OCI-LY1 (cell line): ENCODE results near the gene PDE3A.

Experiments used
- EZH2 ChIP-seq: fragments of 200-600 bp; sonication (generic), shearing (Covaris generic); IDR thresholded peaks from 2 replicates; pipeline ENCODE4 v1.8.0; 2017; ENCODE audit warnings: borderline replicate concordance, mixed run types, mild to moderate bottlenecking, antibody characterized with exemption, low read length, moderate library complexity, mixed read lengths
- TF ChIP-seq, protein P1 (sequence below): fragments of 200-600 bp; sonication (generic), shearing (Covaris generic); IDR thresholded peaks from 2 replicates; pipeline ENCODE4 v1.5.1; 2017; ENCODE audit warnings: mild to moderate bottlenecking, antibody characterized with exemption, low read length, moderate library complexity, mixed read lengths

DNA sequence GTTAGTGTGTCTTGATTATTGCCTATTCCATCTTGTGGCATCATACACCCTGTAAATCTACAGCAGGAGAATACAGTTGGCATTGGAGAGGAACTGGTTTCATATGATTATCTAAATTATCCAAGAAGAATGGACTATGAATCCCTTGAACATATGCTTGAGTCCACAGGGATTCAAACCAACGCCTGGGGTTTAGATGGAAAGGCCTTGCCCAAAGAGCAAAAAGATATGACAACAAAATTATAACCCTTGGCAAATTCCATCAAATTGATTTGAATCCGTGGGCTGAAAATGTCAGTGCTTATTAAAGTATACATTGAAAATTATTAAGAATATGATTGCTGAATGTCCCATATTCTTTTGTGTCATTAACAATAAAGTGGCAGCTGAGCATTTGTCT, 108.2 kb downstream of the PDE3A start:
- TF ChIP-seq, protein P1, sequence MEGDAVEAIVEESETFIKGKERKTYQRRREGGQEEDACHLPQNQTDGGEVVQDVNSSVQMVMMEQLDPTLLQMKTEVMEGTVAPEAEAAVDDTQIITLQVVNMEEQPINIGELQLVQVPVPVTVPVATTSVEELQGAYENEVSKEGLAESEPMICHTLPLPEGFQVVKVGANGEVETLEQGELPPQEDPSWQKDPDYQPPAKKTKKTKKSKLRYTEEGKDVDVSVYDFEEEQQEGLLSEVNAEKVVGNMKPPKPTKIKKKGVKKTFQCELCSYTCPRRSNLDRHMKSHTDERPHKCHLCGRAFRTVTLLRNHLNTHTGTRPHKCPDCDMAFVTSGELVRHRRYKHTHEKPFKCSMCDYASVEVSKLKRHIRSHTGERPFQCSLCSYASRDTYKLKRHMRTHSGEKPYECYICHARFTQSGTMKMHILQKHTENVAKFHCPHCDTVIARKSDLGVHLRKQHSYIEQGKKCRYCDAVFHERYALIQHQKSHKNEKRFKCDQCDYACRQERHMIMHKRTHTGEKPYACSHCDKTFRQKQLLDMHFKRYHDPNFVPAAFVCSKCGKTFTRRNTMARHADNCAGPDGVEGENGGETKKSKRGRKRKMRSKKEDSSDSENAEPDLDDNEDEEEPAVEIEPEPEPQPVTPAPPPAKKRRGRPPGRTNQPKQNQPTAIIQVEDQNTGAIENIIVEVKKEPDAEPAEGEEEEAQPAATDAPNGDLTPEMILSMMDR: no peak
- TF ChIP-seq EZH2: no peak
